ENCODE measurements around the gene FAM228A.

DNA sequence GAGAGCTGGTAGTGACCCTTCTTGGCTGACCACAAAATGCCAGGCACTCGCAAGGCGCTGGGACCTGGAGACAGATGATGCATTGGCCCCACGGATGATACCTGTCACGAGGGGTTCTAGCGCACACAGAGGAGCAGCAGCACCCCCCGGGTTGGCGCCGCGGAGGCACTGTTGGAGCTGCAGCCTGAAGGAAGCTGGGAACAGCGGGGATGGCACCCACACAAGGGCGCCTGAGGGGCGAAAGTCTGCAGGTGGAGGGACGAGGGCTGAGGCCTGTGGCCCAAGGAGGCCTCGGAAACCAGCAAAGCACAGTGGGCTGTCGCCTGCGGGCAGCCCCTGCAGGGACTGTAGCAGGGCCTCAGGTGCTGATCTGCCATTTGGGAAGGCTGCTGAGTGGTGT is 33.6 kb downstream of the FAM228A start:
- TF ChIP-seq, protein P1, sequence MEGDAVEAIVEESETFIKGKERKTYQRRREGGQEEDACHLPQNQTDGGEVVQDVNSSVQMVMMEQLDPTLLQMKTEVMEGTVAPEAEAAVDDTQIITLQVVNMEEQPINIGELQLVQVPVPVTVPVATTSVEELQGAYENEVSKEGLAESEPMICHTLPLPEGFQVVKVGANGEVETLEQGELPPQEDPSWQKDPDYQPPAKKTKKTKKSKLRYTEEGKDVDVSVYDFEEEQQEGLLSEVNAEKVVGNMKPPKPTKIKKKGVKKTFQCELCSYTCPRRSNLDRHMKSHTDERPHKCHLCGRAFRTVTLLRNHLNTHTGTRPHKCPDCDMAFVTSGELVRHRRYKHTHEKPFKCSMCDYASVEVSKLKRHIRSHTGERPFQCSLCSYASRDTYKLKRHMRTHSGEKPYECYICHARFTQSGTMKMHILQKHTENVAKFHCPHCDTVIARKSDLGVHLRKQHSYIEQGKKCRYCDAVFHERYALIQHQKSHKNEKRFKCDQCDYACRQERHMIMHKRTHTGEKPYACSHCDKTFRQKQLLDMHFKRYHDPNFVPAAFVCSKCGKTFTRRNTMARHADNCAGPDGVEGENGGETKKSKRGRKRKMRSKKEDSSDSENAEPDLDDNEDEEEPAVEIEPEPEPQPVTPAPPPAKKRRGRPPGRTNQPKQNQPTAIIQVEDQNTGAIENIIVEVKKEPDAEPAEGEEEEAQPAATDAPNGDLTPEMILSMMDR (IDR thresholded peaks at IDR 0.05; ENCODE audit: insufficient read depth, low read length) = no peak
- no peak for TF ChIP-seq GABPA (IDR thresholded peaks at IDR 0.05; ENCODE audit: low read depth)
- no peak for TF ChIP-seq SPI1 (IDR thresholded peaks at IDR 0.05; ENCODE audit: borderline replicate concordance, low read depth)
- no peak for TF ChIP-seq POLR2AphosphoS5 (IDR thresholded peaks at IDR 0.05; ENCODE audit: low read depth)

All from HL-60 (cell line).